ENCODE results near the gene CDH13.

The CDH13 gene

DNA sequence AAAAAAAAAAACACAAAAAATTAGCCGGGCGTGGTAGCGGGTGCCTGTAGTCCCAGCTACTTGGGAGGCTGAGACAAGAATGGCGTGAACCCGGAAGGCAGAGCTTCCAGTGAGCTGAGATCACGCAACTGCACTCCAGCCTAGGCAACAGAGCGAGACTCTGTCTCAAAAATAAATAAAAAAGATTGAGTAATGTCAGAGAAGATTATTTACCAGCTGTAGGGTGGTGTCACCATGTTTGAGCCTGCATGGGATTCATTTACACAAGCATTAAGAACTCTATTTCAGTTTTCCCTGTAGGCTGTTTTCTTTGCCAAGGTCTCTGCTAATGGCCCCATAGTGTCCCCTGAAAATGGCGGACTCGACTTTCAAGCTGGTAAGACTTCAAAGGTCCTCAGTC is 575.0 kb downstream of the CDH13 start:
- no peak overlapping the region for H3K4me3 ChIP-seq (ENCODE audit: low read depth, low read length)

DNA sequence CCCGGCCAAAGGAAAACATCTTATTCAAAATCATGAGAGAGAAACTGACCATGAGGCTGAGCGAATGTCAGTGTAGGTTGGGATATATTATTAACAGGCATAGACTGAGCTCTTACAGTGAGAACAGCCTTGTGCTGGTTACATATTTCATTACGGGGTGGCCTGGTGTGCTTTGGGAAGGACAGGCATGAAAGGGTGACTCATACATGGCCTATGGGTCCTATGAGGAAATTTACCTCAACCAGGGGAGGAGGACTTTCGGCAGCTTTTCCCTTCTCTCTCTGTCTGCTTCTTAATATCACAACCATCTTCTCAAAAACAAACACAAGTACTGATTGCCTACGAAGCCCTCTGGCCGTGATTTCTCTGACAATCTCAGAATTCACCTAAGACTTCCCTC is 579.1 kb downstream of the CDH13 start:
- no peak overlapping the region for H3K4me3 ChIP-seq (ENCODE audit: low read depth, low read length)

DNA sequence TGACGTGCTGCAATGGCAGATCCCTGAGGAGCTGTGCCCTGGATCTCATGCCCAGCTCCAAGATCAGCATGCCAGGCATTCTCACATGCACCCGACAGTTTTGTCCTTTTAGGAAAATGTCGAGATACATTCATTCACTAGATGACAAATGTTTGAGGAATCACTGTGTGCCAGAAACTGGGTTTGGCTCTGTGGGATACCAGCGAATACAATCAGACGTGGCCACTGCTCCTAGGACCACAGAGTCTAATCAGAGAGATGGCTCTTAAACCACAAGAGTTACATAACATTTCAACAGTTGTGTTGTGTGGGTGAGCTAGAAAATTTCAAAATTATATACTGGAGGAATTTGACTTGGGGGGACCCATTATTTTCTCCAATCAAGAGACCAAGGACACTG is 579.7 kb downstream of the CDH13 start:
- no peak overlapping the region for H3K4me3 ChIP-seq (ENCODE audit: low read depth, low read length)

DNA sequence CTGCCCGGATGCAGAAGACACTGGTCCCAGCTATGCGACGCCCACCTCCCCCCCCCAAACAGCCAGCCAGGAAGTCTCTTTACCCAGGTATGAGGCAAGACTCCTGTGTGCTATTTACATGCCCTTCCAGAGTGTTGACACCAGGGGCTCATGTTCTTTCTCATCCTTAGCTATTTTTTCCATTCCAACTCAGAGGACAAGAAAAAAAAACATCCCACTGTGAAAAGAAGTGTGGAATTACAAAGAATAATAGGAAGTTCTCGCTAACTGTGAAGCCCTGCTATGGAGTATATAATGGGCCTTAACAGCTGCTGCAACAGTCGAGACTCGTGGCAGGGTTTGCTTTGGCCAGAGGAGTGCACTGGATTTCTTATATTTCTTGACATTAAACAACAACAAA is 584.9 kb downstream of the CDH13 start:
- H3K4me3 ChIP-seq (ENCODE audit: low read depth, low read length), result no peak overlapping the region

DNA sequence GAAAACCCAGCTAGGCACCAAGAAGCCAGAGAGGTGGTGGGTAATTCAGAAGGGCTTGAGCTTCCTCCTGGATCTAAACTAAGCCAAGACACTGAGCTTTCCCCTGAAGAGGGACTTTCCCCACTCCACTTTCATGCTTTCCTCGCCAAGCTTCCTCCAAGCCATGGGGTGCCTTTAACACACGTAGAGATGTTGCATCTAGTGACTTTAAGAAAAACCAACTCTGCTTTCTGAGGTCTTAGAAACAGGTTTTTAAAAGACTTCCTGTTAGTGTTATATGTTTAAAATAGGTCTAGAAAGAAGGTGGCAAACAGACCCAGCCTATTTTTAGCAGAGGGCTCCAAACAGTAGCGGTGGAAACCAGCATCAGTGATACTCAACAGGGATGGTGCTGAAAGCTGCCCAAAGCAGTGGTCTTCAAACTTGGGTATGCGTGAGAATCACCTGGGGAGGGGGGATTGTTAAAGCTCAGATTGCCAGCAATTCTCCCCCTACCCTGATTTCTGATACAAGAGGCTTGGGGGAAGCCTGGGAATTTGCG is 585.6 kb downstream of the CDH13 start:
- no peak overlapping the region for H3K4me3 ChIP-seq (ENCODE audit: low read depth, low read length)

DNA sequence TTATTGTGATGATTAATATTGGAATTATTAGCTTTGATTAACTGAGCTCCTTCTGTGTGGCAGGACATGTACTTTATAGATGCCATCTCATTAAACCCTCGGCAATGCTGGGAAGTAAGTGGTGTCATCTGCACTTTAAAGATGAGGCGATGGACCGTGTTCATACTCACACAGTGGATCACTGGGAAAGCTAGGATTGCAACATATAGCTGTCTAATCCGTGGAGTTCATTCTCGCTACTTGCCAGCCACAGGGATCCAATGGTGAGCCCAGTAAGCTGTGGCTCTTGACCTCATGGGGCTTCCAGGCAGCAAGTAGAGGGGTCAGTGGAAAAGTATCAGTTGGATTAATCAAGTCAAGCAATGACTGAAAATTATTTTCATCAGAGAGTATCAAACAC is 587.9 kb downstream of the CDH13 start:
- no peak overlapping the region for H3K4me3 ChIP-seq (ENCODE audit: low read depth, low read length)

DNA sequence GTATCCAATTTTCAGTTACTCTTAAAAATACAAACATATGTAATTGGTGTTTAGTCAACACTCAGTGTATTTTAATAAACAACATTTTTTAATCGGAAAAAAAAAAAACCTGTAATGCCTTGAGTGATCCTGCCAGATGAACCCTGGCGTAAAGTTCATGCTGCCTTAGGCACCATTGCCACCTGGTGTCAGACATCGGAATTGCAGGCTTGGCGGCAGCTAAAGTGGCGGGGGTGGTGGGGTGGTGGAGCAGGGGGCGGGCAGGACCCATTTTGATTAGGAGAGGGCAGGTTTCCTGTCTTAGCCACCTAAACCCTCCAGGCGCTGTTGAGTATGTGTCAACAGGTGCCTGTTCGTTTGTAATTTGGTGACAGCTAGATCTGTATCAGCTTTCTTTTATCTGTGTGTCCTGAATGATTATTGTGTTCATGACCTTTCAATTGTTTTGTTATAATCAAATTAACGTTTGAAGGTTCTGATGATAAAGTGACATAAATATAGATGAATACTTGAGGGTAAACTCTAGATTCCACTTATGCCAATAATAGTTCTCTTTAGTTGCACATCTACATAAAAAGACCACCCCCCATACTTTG is 588.7 kb downstream of the CDH13 start:
- no peak overlapping the region for H3K4me3 ChIP-seq (ENCODE audit: low read depth, low read length)

DNA sequence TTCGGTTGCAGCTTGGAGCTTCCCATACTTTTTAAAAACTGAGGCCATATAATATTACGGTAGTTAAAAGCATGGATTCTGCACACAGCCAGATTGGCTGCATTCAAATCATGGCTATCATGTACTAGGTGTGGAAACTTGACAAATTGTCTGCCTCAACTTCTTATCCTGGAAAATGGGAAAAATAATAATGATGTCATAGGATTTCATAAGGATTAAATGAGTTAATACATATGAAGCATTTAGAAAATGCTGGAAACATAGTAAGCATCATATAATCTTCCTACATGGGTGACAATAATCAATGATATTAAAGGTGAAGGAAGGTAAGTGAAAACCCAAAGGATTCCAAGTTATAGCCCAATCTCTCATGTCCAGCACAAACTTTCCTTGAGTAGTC is 592.5 kb downstream of the CDH13 start:
- no peak overlapping the region for H3K4me3 ChIP-seq (ENCODE audit: low read depth, low read length)

DNA sequence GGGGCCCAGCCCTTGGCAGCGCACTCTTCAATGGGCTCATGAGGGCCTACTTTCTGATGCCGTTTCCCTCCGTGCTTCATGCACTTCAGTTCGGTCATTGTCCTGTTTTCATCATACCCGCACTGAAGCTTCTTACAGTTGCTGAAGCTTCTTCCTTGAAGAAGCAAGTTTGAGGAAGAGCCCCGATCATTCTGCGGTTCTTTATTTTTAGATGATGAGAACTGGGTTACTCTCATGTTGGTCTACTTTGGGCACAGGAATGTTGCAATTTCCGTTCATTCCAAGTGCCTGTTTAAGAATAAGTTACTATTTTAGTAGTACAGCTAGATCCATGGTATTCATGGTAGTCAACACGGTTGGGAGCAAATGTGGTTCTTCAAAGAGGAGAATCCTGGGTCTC is 593.3 kb downstream of the CDH13 start:
- no peak overlapping the region for H3K4me3 ChIP-seq (ENCODE audit: low read depth, low read length)

DNA sequence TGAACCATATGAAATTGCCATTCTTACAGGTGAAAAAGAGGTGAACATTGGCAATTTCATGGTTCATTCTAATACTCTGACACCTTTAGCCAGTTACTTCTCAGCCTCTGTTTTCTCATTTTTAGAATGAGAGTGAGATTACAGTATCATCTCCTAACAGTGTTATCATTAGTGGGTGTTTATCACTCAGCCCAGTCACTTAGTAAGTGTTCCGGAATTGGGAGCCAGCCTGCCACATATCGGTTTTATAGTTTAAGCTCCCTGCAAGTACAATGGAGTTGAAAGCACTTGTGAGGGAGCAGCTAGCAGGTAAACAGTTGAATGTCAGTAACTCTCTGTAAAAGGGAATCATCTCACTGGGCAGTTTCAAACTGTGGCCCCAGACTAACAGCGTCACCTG is 597.9 kb downstream of the CDH13 start:
- no peak overlapping the region for H3K4me3 ChIP-seq (ENCODE audit: low read depth, low read length)

DNA sequence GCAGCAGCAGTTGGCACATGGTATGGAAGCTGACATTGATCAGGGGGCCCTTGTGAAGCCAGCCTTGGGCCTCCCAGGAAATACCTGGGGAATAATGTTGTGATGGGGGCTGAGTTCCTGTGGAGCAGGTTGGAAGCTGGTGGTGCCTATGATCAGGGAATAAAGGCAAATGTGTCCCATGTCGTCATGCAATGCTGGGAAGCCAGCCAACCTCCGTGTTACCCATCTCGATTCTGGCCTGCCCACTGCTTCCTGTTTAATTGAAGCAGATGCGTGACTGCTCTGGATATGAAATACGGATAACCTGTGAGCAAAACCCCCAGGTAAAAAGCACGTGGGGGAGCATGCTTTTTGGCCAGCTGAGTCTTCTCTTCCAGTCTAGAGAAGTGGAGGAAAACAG is 600.6 kb downstream of the CDH13 start:
- no peak overlapping the region for H3K4me3 ChIP-seq (ENCODE audit: low read depth, low read length)

DNA sequence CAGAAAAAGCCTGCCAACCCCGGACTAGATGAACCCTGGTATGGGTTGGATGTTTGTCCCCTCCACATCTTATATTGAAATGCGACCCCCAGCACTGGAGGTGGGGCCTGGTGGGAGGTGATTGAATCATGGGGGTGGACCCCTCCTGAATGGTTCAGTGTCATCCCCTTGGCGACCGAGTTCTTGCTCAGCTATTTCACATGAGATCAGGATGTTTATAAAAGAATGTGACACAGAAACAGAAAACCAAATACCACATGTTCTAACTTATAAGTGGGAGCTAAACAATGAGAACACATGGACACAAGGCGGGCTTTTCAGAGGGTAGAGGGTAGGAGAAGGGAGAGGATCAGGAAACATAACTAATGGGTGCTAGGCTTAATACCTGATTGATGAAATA is 605.0 kb downstream of the CDH13 start:
- no peak overlapping the region for H3K4me3 ChIP-seq (ENCODE audit: low read depth, low read length)

DNA sequence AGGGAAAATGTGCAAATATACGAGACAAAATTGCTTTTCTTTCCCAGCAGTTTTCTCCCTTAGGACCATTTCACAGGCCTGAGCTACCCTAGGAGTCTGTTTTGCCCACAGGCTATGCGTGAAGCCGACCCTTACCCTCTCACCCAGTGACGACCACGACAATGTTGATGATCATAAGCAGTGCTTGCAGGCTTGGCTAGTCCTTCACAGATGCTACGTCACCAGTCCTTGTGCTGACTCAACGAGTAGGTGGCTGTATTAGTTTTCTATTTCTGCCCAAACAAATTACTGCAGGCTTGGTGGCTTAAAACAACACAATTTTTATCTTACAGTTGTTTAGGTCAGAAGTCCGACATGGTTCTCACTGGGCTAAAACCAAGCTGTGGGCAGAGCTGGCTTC is 606.4 kb downstream of the CDH13 start:
- no peak overlapping the region for H3K4me3 ChIP-seq (ENCODE audit: low read depth, low read length)

DNA sequence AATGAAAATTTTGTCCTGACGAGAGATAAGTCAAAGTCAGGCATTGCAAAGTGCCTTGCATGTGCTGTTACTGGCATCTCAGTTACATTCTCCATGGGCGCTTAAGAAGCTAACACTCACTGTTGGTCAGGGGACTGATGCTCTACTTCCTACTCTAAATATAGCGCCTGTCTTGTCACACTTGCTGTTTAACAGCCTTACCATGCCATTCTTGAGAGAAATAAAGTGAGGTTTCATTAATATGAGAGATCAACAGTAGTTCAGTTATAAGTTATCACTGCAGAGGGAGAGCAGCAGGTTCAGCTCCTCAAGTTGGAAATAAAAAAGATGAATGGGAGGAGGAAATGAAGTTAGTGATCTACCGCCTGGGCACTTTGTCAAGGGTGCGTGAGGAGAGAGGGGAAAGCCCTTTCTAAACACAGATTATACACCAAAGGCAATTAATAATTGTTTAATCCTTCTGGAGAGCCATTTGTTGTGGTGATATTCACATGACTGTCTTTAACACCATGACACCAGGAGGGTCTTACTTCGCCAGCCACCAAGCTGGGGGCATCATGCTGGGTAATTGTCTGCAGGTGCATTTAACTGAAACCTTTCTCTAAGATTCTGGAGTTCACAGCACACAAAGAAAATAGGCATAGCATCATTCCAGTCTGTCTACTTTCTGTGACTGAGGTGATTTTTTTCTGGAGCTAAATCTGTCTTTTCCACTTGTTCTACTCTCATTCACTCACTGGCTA is 612.4 kb downstream of the CDH13 start:
- H3K4me3 ChIP-seq (ENCODE audit: low read depth, low read length), result no peak overlapping the region

DNA sequence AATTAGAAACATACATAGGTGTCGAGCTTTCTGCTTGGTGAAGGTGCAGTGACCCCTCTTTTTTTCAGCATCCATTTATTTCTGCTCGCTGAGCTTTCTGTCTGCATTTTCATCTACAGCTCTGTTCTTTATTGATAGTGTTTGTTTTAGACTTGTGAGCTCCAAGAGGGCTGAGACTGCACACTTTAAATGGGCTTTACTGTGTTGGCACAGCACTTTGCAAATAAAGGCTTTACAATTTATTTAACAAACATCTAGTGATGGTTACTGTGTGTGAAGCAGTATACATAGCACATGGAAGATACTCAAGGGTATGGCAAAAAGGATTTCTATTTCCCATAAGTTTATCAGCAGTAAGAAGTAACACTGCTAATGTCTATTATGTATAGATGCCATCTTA is 617.3 kb downstream of the CDH13 start:
- no peak overlapping the region for H3K4me3 ChIP-seq (ENCODE audit: low read depth, low read length)

DNA sequence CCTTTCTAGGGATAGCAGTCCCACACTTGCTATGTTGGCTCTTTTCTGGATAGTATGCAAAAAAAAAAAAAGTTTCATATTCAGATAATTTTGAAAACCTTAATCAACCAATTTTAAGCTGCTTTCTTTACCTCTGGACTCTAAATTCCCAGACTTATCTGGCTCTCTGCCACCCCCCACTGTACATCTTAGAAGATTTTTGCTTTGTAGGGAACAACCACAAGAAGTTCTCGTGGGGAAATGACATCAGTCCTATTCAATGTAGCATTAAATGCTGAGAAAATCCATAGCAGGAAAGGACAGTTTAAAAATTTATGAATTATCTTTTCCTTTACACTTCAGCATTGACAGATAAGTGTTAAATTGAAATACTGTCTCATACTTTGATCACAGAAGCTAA is 618.3 kb downstream of the CDH13 start:
- H3K4me3 ChIP-seq (ENCODE audit: low read depth, low read length), result no peak overlapping the region

DNA sequence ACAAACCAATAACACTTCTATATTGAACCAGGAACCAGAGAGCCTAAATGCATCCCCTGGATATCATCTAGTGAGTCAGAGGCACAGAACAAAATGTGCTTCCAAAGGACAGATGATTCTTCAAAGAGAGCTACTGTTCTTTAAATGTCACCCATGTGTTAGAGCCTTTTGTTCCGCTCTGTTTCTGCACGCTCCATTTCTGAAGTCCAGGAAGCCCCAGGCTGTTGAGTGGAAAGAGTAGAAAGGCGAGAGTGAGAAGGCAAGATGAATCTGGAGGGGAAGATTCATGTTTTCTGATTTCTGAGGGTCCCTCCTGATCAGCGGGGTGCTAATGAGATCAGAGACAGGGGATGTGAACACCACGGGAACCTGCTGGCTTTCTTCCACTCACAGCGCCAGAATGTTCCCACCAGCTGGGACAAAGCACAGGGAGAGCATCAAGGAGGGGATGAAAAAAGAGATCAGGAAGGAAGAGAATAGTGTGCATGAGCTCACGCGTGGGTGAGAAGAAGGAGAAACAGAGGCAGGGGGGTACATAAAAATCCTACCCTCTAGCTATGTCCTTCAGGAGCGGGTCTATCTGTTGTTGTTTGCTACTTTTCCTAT is 621.1 kb downstream of the CDH13 start:
- no peak overlapping the region for H3K4me3 ChIP-seq (ENCODE audit: low read depth, low read length)

DNA sequence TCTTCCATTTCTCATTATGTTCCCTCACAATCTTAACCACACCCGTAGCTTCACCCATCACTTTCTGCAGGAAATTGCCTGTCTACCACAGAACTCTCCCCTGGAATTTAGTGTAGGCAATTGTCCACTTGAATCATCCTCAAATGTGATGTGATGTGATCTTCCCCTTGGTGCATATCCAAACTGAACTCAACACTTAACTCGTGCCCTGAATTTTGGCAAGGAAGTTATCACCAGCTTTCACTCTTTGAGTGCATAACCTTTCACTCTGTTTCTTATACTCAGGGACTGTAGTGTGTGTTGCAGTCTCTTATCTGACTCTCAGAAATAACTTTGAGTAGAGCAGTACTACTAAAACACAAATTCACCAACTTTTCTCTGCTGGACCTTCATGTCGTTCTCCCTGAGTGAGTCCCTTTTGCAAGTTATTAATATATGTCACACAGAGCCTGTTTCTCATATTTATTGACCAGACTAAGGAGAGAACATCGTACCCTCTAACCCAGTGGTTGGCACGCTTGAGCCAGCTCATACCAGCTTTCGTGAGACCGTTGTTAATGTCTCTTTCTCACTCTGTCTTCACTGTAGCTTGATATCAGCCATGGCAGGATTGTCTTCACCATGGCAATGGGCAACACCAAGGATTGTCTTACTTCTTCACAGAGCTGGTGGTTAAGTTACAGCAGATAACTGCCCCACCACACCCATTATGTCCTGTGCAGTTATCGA is 622.1 kb downstream of the CDH13 start:
- H3K4me3 ChIP-seq (ENCODE audit: low read depth, low read length), result no peak overlapping the region

DNA sequence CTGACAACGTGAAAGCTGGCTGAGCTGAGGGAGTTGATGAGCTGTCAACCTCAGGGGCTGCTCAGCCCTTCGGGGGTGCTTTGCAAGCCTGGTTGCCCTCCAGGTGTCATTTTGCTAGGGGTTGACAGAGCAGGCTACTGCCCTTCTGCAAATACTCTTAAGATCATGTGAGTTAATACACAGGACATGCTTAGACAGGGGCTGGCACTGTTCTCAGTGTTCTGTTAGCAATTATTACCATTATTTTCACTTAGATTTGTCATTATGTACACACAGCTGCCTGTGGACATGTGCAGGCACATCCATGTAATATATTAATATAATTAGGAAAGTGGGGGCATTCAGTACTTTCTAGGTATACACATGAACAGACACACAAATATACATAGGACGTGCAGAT is 626.8 kb downstream of the CDH13 start:
- no peak overlapping the region for H3K4me3 ChIP-seq (ENCODE audit: low read depth, low read length)

DNA sequence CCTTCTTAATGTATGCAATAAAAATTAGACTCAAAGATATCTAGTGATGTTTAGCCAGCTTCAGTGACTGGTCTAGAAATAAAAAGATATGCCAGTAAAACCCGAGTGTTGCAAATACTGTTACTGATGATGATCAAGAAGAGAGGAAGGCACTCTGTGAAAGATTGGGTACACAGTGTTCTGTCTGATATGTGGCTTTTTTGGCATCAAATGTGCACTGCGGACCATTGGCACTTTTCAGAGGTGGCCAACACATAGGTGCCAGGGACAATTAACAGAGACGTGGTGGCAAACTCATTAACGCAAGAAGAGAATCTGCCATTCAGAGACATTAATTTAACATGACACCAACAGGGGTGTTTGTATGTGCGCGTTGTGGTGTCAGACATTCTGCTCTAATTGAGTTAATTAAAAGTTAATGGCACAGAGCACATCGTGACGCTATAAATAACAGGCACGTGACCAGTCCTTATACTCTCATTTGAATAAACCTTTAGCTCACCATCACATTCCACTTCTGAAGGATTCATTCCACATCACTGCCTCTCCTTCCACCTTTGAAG is 631.7 kb downstream of the CDH13 start:
- no peak overlapping the region for H3K4me3 ChIP-seq (ENCODE audit: low read depth, low read length)

DNA sequence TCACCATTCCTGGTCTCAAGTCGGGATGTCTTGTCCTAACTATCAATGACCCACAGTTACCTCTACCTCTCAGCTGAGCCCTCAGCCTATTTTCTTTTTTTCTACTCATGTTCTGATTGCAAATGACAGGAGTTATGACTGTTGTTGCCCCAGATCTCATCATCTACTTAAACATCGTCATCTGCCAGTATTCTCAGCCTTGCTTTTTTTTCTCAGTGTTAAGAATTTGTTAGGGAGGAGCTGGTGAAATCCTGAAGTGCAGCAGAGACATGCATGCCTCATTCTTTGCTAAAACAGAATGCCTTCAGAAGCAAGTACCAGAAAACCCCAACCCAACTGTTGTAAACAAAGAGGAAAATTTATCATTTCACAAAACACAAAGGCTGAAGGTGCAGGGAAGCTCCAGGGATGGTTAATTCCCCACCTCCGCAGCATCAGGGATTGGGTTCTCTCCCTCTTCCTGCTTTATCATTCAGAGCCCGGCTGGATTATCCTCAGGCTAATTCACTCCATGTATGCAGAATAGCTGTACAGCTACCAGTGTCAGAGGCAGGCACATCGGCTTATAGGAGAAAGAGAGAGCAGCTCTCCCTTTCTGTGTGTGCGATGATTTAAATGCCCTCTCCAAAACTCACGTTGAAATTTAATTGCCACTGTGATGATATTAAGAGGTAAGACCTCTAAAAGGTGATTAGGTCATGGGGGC is 640.2 kb downstream of the CDH13 start:
- no peak overlapping the region for H3K4me3 ChIP-seq (ENCODE audit: low read depth, low read length)
